GM21423 (cell line): Measurements from ENCODE around the gene AZGP1.
"Not testable (repeated sequence)": the region's sequence is repeated elsewhere in the genome, so short reads cannot be mapped to it uniquely, and the experiment has no call there.

Experiments used
- ATAC-seq: cut with Tn5 transposase; IDR thresholded peaks from one replicate; pipeline ENCODE4 v1.9.1; 2021; ENCODE audit warnings: mild to moderate bottlenecking, moderate library complexity; ENCODE audit not compliant: unreplicated experiment

The AZGP1 gene

DNA sequence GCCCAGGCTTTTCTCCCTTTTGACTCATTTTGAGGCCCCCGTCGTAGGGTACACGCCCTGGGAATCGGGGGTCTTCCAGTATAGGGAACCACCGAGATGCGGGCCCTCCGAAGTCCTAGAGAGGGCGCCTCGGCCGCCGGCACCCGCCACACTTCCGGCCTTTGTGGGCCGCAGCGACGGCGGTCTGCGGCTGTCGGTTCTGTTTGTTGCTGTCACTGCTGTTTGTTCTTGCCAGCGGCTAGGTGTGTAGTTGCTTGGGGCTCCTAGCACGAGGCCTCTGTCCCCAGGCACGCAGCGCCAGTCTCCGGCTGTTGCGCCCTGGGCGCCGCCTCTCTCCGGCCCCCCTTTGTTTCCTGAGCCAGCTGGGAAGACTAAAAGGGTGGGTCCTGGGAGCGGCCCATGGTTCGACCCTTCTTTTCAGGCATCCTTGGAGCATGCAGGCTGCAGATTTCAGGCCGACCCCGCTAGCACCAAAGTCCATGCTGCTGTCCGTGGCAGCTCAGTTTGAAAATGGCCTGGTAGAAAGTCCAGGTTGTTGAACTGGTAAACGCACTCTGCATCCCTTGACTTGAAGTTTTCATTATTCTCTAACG is 21.8 kb upstream of the AZGP1 start:
- ATAC-seq, result peak; percentile 48

DNA sequence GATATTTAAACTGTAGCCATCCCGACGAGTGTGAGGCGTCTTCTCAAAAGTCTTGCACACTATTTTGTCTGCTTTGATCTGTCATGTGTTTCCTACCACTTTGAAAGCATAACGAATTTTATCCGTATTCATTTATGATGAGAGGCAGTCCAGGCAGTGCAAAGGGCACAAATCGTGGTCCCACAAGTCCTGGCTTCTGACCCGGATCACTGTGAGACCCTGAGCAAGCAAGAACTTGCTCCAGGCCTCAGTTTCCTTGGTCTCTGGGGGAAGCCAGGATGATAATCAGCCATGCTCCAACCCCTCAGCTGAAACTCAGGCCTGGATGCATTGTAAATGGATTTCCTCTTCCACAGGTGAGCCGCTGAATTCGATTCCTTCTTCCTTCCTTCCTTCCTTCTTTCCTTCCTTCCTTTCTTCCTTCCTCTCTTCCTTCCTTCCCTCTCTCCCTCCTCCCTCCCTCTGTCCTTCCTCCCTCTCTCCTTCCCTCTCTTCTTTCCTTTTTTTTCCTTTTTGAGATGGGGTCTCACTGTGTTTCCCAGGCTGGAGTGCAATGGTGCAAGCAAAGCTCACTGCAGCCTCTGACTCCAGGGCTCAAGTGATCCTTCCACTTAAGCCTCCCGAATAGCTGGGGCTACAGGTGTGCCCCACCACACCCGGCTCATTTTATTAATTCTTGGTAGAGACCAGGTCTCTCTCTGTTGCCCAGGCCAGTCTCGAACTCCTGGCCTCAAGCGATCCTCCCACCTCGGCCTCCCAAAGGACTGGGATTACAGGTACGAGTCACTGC is 21.1 kb upstream of the AZGP1 start:
- no peak for ATAC-seq

DNA sequence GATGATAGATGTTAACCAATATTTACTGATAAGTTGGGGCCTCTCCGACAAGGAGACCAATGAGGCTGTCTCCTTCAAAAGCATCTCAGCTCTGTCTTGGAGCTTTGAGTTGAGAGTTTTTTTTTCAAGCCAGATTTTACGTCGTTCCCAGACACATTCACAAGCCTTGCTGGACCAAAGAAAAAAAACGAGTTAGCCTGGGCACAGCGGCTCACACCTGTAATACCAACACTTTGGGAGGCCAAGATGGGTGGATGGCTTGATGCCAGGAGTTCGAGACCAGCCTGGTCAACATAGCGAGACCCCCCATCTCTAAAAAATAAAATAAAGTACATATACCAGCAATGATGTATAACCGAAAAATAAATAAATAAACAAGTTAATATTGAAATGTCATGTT is 19.0 kb upstream of the AZGP1 start:
- ATAC-seq, result no peak

DNA sequence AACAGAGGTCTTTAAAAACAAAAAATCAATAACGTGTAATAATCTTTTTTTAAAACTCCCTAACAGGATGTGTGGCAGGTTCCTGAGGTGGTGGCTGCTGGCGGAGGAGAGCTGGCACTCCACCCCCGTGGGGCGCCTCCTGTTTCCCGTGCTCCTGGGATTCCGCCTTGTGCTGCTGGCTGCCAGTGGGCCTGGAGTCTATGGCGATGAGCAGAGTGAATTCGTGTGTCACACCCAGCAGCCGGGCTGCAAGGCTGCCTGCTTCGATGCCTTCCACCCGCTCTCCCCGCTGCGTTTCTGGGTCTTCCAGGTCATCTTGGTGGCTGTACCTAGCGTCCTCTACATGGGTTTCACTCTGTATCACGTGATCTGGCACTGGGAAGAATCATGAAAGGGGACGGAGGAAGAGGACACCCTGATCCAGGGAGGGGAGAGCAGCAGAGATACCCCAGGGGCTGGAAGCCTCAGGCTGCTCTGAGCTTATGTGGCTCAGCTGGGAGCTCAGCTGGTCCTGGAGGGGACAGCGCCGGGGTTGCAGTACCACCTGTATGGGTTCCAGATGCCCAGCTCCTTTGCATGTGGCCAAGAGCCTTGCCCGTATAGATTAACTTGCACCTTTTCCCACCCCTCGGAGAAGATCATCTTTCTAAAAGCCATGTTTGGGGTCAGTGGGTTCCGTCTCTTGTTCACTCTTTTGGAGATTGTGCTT is 16.7 kb upstream of the AZGP1 start:
- no peak for ATAC-seq

DNA sequence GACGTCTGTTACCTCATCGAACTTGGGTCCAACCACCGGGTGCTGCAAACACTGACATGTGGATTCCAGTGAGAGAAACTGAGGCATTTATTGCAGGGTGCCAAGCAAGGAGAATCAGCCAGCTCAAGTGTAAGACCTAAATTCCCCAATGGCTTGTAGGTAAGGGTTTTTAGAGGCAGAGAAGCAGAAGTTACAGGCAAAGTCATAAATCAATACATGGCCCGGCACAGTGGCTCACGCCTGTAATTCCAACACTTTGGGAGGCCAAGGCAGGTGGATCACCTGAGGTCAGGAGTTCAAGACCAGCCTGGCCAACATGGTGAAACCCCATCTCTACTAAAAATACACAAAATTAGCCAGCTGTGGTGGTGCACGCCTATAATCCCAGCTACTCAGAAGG is 15.7 kb upstream of the AZGP1 start:
- not testable (repeated sequence) for ATAC-seq

DNA sequence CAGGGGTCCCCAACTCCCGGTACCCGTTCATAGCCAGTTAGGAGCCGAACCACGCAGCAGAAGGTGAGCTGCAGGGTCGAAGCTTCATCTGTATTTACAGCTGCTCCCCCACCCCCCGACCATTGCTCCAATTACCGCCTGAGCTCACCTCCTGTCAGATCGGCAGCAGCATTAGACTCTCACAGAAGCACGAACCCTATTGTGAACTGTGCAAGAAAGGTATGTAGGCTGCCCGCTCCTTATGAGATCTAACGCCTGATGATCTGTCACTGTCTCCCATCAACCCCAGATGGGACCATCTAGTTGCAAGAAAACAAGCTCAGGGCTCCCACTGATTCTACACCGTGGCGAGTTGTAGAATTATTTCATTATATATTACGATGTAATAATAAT is 14.6 kb upstream of the AZGP1 start:
- no peak for ATAC-seq

DNA sequence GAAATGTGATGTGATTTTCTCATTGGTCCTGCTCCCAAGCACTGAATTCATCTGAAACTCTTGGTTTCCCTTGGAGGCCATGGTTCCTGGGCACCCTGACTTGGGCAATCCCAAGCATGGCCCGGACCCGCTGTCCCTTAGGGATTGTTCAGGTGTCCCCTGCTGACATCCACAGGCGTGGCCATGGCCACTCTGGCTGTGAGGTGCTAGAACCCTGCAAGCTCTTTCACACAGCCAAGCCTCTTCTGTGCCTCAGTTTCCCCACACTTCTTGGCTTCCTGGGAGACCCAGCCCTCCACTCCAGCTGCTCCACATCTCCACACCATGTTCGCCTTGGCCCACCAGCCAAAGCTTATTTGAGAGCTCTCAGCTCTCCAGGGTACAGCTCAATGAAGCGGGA is 12.0 kb upstream of the AZGP1 start:
- no peak for ATAC-seq

DNA sequence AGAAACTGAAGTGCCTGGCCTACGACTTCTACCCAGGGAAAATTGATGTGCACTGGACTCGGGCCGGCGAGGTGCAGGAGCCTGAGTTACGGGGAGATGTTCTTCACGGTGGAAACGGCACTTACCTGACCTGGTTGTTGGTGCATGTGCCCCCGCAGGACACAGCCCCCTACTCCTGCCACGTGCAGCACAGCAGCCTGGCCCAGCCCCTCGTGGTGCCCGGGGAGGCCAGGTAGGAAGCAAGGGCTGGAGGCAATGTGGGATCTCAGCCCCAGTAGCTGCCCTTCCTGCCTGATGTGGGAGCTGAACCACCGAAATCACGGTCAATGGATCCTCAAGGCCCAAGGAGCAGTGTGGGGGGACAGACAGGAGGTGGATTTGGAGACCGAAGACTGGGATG is 11.5 kb upstream of the AZGP1 start:
- ATAC-seq, result not testable (repeated sequence)

DNA sequence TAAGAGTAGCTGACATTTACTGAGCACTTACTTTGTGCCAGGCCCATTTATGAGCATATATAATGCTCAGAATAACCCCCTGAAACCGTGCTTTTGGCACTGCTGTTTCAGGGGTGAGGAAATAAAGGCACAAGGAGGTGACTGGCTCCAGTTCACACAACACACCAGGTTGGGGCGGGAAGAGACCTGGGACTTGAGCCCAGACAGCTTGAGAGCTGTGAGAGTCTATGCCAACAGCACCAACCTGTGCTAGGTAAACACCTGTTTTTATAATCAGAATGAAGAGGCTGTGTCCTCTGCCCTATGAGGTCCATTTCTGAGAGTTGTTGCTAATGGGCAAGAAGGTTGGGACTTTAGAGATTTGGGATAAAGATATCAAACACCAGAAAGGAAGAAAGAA is 8.8 kb upstream of the AZGP1 start:
- no peak for ATAC-seq

DNA sequence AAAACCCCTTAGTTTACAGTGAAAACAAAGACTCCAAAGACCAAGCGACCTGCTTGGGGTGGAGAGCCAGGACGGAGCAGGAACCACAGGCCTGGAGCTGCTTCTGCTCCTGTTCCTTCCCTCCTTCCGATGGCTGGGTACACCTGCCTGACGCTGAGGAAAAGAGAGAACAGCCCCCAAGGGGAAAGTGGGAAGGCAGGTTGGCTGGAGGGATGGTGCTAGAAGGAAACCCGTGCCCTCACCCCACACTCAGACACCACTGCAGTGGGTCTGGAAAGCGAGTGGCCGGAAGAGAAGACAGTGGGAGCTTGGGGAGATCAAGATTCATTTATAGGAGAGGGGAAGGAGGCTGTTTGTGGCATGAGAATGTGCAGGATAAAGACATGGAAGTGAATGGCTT is 5.2 kb upstream of the AZGP1 start:
- ATAC-seq, result not testable (repeated sequence)

DNA sequence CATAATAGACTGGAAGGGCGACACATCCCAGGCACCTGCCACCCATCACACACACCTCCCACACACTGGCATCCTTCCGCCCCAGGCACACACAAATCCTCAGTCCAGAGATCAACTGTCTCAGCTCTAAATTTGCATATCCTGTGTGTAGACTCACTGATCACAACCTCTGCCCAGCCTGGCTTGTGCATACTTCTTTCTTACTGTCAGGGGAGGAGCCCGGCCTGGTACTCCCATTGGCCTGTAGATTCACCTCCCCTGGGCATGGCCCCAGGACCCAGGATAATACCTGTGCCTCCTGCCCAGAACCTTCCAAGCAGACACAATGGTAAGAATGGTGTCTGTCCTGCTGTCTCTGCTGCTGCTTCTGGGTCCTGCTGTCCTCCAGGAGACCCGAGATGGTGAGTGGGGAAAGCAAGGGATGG is 4.6 kb upstream of the AZGP1 start:
- ATAC-seq, result not testable (repeated sequence)

DNA sequence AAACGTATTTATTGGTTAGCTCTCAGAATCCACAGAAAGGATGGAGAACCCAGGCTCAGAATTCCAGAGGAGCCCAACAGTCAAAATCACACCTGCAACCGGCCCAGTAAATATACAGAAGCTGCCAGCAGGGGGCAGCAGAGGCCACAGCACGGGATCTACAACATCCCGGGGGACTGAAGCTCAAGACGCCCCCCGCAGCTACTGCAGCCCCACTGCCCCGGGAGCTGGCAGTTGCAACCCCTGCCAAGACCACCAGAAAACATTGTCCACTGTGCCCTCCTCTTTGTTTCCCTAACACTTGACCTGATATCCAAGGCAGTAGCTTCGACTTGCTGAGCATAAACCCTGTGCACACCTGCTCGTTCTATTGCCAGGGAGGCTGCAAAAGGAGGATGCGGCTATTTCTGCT is 4.0 kb upstream of the AZGP1 start:
- not testable (repeated sequence) for ATAC-seq

DNA sequence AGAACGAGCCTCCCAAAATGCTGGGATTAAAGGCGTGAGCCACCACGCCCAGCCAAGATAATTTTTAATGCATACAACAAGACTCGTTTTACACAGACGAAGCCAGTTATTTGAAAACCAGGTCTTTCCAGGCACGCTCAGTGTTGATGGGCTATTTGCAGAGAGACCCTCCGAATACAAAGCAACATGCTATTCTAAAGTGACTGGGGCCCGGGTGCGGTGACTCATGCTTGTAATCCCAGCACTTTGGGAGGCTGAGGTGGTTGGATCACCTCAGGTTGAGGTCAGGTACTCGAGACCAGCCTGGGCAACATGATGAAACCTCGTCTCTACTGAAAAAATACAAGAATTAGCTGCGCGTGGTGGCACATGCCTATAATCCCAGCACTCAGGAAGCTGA is 795 bp upstream of the AZGP1 start:
- no peak for ATAC-seq

DNA sequence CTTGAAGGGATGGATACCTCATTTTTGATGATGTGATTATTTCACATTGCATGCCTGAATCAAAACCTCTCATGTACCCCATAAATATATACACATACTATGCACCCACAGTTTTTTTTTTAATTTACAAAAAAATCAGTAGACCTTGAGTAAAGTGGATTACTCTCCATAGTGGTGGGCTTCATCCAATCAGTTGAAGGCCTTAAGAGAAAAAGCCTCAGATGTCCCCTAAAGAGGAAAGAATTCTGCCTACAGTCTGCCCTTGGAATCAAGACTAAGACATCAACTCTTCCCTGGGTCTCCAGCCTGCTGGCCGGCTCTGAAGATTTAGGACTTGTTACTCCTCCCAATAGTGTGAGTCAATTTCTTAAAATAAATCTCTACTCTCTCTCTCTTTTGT is 1.1 kb downstream of the AZGP1 start:
- ATAC-seq, result no peak

DNA sequence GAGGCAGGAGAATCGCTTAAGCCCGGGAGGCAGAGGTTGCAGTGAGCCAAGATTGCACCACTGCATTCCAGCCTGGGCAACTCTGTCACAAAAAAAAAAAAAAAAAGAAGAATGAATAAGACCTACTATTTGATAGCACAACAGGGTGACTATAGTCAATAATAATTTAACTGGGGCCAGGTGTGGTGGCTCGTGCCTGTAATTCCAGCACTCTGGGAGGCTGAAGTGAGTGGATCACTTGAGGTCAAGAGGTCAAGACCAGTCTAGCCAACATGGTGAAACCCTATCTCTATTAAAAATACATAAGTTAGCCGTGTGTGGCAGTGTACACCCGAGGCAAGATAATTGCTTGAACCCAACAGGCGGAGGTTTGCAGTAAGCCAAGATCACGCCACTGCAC is 2.0 kb downstream of the AZGP1 start:
- not testable (repeated sequence) for ATAC-seq

DNA sequence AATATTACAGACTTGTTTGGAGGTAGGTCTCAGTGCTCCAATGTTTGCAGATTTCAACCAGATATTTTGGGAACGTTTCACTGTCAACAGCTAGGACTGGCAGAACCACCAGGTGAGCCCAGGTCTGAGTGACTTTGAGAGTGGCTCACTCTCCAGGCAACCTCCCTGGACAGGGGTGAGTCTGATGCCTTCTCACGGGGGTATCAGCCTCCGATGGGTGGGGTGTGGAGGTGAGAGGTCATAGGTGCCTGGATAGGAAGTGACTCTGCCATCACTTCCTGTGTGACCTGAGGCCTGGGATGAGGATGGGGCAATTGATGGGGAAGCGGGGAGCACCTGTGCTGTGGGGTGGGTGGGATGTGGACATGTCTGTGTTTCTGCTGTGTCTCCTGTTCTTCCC is 4.6 kb downstream of the AZGP1 start:
- no peak for ATAC-seq

DNA sequence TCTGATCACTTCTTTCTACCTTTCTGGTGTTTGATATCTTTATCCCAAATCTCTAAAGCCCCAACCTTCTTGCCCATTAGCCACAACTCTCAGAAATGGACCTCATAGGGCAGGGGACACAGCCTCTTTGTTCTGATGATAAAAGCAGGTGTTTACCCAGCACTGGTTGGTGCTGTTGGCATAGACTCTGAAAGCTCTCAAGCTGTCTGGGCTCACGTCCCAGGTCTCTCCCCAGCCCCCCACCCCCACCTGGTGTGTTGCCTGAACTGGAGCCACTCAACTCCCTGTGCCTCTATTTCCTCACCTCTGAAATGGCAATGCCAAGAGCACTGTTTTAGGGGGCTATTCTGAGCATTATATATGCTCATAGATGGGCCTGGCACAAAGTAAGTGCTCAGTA is 6.0 kb downstream of the AZGP1 start:
- ATAC-seq, result not testable (repeated sequence)

DNA sequence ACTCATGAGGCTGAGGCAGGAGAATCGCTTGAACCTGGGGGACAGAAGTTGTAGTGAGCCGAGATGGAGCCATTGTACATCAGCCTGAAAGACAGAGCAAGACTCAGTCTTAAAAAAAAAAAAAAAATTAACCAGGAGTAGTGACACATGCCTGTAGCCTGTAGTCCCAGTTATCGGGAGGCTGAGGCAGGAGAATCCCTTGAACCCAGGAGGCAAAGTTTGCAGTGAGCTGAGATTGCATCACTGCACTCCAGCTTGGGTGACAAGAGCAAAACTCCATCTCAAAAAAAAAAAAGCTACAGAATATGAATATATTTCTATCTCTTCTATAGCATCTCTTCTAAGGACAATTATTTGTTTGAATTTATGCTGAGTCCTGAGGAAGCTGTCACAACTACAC is 6.5 kb downstream of the AZGP1 start:
- no peak for ATAC-seq

DNA sequence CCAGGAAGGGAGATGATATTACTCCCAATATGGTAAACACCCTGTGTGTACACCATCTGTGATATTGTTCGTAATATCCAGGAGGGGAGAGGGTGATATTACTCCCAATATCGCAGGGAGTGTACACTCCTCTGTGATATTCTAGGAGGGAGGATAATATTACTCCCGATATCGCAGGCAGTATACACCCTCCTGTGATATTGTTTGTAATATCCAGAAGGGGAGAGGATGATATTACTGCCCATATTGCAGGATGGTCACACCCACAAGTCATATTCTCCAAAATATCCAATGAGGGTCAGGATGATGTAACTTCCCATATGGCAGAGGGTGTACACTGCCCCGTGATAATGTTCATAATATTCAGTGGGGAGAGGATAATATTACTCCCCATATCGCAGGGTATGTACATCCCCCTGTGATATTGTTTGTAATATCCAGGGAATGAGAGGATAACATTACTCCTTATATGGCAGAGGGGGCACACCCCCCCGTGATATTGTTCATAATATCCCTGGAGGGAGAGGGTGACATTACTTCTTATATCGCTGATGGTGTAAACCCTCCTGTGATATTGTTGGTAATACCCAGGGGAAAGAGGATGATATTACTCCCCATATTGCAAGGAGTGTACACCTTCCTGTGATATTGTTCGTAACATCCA is 17.1 kb downstream of the AZGP1 start:
- ATAC-seq, result no peak

DNA sequence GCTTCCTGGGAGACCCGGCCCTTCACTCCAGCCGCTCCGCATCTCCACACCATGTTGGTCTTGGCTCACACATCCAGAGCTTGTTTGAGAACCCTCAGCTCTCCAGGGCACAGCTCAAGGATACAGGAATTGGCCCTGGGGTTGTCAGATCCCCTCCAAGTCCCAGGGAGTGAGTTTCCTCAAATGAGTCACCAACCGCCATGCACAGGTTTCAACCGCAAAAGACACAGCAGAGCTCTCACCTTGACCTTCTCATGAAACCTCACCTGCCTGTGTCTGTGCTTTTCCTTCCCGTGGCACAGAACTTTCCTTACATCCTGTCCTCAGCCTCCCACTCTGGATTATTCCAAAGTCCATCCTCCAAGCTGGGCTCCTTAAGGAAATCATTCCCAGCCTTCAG is 20.6 kb downstream of the AZGP1 start:
- ATAC-seq, result no peak

DNA sequence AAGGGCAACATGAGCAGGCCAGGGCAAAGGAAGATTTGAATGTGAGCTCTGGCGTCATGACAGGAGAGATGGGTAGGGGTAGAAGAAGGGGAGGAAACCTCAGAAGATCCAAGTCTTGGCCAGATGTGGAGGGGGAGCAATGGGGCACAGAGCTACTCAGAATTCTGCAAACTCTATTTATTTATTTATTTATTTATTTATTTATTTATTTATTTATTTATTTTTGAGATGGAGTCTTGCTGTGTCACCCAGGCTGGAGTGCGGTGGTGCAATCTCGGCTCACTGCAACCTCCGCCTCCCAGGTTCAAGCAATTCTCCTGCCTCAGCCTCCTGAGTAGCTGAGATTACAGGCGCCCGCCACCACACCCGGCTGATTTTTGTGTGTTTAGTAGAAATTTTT is 21.2 kb downstream of the AZGP1 start:
- not testable (repeated sequence) for ATAC-seq

DNA sequence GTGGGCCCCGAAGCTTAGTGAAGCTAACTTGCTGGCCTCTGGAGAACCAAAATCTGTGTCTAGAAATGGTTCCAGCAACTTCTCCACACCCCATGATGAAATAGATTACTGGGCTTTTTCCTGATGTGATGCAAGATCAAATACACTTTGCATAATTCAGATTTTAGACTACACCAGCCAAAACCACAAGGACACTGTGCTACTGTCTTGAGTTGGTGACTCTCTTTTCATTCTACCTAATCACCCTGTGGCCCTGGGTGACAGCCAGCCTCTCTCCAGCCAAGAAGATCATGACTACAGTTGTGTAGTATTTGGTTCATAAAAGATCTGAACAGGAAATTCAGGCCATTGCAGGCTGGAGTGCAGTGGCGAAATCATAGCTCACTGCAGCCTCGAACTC is 22.2 kb downstream of the AZGP1 start:
- ATAC-seq, result no peak
